Large intestine (tissue), 3 donors: ENCODE results near the gene PUDP. TPM values are rescaled to one million over a fixed set of nuclear protein-coding genes. Genes with fewer than 3 reads are reported as not detected.
A peak's percentile ranks its signal among the peaks of the same experiment; 100 is the strongest.
"Not testable (repeated sequence)": the region's sequence is repeated elsewhere in the genome, so short reads cannot be mapped to it uniquely, and the experiment has no call there.

Experiments
- DNase-seq, 2 donors: peaks; one replicate each; pipeline versions ENCODE4 v3.0.0 to v3.0.0-alpha.2; 2013
- H3K27ac ChIP-seq: one replicate; pipeline ENCODE4 v1.5.1; 2013; ENCODE audit warnings: low read length
- H3K27me3 ChIP-seq: 2 replicates; pipeline ENCODE4 v1.6.1; 2013; ENCODE audit warnings: low read length; ENCODE audit not compliant: control insufficient read depth, insufficient read depth
- H3K36me3 ChIP-seq: 2 replicates; pipeline ENCODE4 v1.6.1; 2013; ENCODE audit warnings: low read length; ENCODE audit not compliant: control insufficient read depth, insufficient read depth
- H3K4me1 ChIP-seq: one replicate; pipeline ENCODE4 v1.6.1; 2013; ENCODE audit warnings: low read length; ENCODE audit not compliant: control insufficient read depth, insufficient read depth
- H3K4me3 ChIP-seq: one replicate; pipeline ENCODE4 v1.5.1; 2013; ENCODE audit warnings: low read length
- H3K9me3 ChIP-seq: one replicate; pipeline ENCODE4 v1.6.1; 2013; ENCODE audit warnings: mild to moderate bottlenecking, low read depth, low read length, moderate library complexity; ENCODE audit not compliant: control insufficient read depth
- WGBS: methylation state at CpG from one replicate; pipeline ENCODE4 v1.1.5; 2013; ENCODE audit warnings: low lambda C conversion rate; ENCODE audit not compliant: insufficient coverage; 5-methylcytosine and 5-hydroxymethylcytosine counted together
- polyA plus RNA-seq: library from polyadenylated mRNA; unstranded; fragments of 120-200 nt; gene quantifications from one replicate; pipeline ENCODE4 v1.2.1, GENCODE V29; 2013

The PUDP gene
- polyA plus RNA-seq, 1 donor = 25.9 TPM

DNA sequence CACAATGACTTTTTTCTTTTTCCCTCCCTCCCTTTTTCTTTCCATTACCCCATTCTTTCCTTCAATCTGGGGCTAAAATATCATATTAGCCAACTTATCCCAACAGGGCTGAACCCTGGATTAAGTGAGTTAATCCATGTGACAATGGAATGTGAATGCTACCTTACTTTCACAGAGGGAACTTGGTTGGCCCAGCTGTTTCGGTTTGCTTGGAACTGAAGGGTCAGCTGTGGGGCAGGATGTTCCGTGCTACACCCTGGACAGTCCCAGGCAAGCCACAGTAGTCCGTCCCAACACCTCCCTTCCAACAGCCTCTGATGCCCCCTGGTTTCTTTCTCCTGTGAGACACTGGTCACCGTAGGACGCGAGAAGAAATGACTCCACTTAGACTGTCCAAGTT lies 95.4 kb downstream of the PUDP start:
- peaks cover 7% of the 10 kb centered on the region for H3K36me3 ChIP-seq
- no peaks in the 10 kb centered on the region for H3K27me3 ChIP-seq
- peaks cover 6% of the 10 kb centered on the region for H3K4me1 ChIP-seq
- no peak for DNase-seq
- no peak overlapping the region for H3K27ac ChIP-seq
- WGBS = no CpG with 5 or more reads among the region's 6 CpGs
- no peaks in the 10 kb centered on the region for H3K9me3 ChIP-seq
- H3K4me3 ChIP-seq = no peak overlapping the region

DNA sequence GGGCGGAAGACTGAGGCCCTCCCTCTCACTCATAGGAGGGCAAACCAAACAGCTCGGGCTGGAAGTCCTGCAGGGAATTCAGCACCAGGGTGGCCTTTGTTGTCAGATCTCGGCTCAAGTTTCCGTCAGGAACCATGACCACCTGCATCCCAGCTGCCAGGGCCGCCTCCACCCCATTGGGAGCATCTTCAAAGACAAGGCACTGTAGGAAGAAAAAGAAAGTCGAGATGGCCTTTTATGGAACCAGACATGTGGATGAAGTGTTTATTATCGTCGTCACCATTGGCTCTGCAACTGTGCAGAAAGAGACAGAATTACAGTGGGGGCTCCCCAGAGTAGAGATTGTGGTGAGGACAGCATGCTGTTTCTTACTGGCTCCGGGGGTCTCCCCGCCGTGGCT lies 97.7 kb downstream of the PUDP start:
- Histone ChIP-seq H3K36me3 (peaks cover 3% of the 10 kb centered on the region), H3K4me3 (no peak overlapping the region), H3K9me3 (no peaks in the 10 kb centered on the region), H3K27me3 (no peaks in the 10 kb centered on the region), H3K4me1 (peaks cover 5% of the 10 kb centered on the region), H3K27ac (no peak overlapping the region)
- no peak for DNase-seq
- WGBS = 80% methylated on average over 2 of the region's 11 CpGs

DNA sequence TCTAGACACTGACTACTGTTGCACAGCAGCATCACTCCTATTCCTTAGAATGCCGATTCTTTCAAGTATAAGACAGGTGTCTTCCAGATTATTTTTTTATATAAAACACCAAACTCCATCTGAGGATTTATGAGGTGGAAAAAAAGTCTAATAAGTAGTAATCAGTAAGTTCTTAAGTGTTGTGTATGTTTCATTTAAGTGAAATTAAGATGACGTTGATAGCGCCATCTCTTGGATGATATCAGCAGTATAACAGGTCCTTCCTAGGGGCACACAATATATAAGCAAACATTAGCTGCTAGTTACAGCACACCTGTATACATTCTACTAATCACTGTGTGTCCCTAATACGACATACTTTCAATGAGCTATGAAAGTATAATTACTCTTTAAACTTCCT lies 100.0 kb downstream of the PUDP start:
- no peak overlapping the region for H3K27ac ChIP-seq
- peaks cover 3% of the 10 kb centered on the region for H3K36me3 ChIP-seq
- no CpG with 5 or more reads among the region's 4 CpGs for WGBS
- no peaks in the 10 kb centered on the region for H3K9me3 ChIP-seq
- DNase-seq = no peak
- no peaks in the 10 kb centered on the region for H3K27me3 ChIP-seq
- no peak overlapping the region for H3K4me3 ChIP-seq
- peaks cover 6% of the 10 kb centered on the region for H3K4me1 ChIP-seq

DNA sequence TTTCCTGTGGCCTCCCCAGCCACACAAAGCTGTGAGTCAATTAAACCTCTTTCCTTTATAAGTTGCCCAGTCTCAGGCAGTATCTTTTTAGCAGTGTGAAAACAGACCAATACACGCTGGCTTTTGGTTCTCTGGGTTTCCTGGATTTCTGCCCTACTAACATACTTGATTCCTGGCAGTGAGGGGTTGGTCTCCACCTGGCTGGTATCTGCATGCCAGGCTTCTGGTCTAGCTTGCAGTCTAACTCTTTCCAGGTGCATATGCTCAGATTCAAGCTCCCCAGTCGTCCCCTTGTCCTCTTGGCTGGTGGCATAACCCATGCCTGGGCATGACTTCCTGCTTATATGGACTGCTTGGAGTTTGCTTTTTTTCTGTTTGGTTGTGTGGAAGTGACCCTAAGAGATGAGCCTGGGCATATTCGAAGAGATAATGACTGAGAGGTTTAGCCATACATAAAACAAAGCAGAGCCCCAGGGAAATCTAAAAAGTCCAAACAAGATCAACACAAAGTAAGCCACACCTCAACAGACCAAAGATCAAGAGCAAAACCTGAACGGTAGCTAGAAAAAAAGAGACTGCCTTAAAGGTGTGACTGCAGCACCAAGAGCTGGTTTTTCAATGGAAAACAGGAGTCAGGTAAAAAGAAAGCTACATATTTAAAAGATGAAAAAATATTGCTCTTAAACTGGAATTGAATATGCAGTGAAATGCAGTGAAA lies 102.6 kb downstream of the PUDP start:
- WGBS = no CpG with 5 or more reads among the region's 4 CpGs
- peaks cover 3% of the 10 kb centered on the region for H3K36me3 ChIP-seq
- DNase-seq = peak in 1 of 2 donors; percentile 37
- H3K4me3 ChIP-seq = no peak overlapping the region
- H3K27ac ChIP-seq = peak overlapping the region; percentile 23
- no peaks in the 10 kb centered on the region for H3K9me3 ChIP-seq
- H3K27me3 ChIP-seq = no peaks in the 10 kb centered on the region
- H3K4me1 ChIP-seq = peaks cover 6% of the 10 kb centered on the region

DNA sequence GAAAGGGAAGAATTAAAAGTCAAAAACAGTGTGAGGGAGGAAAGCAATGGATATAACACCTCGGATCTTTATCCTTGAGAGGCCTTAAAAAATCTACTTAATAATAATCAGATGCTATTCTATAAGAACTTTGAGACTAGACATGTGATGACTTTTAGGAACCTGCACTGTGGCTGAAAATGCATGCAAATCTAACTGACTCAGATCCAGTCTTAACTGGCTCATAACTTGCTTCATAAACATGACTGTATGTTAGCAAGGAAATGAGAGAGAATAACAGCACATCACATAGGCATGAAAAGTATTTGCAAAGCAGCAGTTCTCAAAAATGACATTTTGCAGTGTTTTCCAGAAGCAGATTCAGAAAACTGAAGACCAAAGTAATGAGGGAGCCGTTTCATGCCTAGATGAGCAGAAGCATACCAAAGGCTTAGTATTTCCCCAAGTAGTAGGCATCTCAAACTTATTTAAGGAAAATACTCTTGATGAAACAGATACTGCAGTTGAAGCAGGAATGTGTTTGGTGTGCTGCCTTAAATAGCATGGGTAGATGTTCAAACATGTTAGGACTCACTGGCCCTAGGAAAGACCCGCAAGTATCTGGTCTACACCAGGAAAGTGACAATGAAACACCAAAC lies 104.0 kb downstream of the PUDP start:
- not testable (repeated sequence) for H3K9me3 ChIP-seq, H3K36me3 ChIP-seq, DNase-seq, H3K27ac ChIP-seq, H3K4me3 ChIP-seq, H3K27me3 ChIP-seq, H3K4me1 ChIP-seq
- WGBS = no CpG with 5 or more reads among the region's 3 CpGs

DNA sequence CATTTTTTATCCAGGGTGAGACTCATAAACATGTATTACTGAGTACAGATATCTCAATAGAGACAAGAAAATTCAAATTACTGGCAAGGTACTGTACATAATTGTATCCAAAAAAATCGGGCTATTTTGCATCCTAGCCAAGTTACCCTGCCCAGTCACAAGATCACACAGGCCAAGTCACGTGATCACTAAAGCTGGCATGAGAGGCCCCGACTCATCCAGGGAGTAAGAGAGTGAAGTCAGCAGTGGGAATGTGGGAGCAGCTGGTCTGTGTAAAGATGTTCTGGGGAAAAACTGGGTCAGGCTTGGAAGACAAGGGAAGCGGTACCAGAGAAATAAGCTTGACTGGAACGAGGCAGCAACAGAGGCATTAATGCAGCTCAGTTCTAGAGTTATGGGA lies 119.7 kb downstream of the PUDP start:
- no CpG with 5 or more reads among the region's 5 CpGs for WGBS
- Histone ChIP-seq H3K27me3 (no peaks in the 10 kb centered on the region), H3K36me3 (no peaks in the 10 kb centered on the region)

DNA sequence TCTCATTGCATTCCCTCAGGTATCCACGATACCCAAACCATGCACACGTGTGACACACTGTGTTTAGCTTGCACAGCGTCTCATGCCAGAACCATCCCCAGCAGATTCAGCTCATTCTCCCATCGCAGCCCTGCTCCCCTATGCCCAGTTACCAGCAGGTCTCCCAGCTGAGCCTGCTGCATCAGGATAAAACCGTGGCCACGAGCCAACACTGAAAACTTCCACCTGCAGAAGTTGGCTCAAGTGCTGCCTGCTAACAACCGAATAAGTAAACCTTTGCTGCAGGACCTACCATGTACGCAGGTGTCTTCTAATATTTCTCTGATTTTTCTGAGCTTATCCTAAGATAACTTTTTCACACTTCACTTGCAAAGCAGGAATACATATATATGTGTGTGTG lies 120.9 kb downstream of the PUDP start:
- no peaks in the 10 kb centered on the region for H3K27me3 ChIP-seq
- H3K4me3 ChIP-seq = no peak overlapping the region
- no peaks in the 10 kb centered on the region for H3K36me3 ChIP-seq
- H3K9me3 ChIP-seq = no peaks in the 10 kb centered on the region
- no CpG with 5 or more reads among the region's 8 CpGs for WGBS
- H3K4me1 ChIP-seq = no peaks in the 10 kb centered on the region
- no peak for DNase-seq
- no peak overlapping the region for H3K27ac ChIP-seq

More for the DNA sequence above, 119.7 kb downstream of the PUDP start:
- Histone ChIP-seq H3K4me3 (no peak overlapping the region), H3K4me1 (no peaks in the 10 kb centered on the region), H3K27ac (no peak overlapping the region), H3K9me3 (no peaks in the 10 kb centered on the region)
- no peak for DNase-seq

DNA sequence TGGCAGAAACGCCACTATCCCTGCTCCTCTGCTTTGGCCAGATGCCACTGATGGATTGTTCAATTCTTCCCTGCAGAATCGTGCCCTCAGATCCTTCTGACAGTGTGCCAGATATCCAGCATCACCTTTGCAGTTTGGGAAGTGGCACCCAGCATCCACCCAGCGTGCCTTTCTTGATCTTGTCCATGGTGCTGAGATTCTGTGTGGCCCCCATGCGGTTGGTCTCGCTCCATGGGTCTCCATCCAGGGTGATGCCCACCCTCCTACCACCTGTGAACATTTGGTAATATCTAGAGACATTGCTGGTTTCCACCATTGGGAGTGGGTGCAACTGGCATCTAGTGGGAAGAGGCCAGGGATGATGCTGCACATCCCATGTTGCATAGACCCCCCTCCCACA lies 121.6 kb downstream of the PUDP start:
- H3K36me3 ChIP-seq, H3K4me1 ChIP-seq, DNase-seq, H3K9me3 ChIP-seq, H3K4me3 ChIP-seq, H3K27ac ChIP-seq, H3K27me3 ChIP-seq: not testable (repeated sequence)
- no CpG with 5 or more reads among the region's 5 CpGs for WGBS

DNA sequence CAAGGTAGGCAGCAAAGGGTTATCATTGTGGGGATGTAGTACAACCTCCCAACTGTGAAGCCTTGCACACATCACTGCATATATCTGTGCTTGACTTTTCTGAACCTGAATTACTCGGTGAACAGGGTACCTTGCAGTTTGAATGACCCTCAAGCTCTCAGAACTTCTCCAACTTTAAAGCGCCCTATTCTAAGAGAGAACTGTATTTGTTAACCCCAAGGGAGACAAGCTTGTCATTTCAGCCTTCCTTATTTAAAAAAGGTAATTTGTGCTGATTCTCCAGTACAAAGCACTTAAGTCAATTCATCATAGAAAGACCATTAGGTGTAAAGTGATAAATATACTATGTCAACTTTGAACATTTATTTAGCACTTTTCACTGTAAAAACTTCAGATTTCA lies 122.5 kb downstream of the PUDP start:
- no peak overlapping the region for H3K4me3 ChIP-seq
- no peaks in the 10 kb centered on the region for H3K9me3 ChIP-seq
- no CpG with 5 or more reads among the region's 2 CpGs for WGBS
- H3K36me3 ChIP-seq = no peaks in the 10 kb centered on the region
- H3K27ac ChIP-seq = no peak overlapping the region
- H3K4me1 ChIP-seq = no peaks in the 10 kb centered on the region
- no peak for DNase-seq
- H3K27me3 ChIP-seq = no peaks in the 10 kb centered on the region

DNA sequence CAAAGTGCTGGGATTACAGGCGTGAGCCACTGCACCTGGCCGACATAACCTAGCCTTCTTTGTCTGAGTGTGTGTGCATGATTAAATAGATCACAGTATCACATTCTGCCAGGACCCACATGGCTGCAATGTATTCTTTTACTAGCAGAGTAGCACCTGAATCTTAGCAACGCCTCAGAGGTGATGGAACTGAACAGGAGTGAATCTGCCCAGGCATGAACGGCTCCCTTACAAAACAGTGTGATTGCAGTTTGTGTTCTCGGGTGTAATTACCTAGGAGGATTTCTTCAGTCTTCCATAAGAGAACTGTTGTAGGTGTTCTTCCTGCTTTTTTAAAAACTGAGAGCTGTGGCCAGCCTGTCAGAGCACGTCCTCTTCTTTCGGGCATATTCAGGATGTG lies 123.1 kb downstream of the PUDP start:
- no CpG with 5 or more reads among the region's 7 CpGs for WGBS
- DNase-seq = no peak
- H3K4me3 ChIP-seq = no peak overlapping the region
- H3K36me3 ChIP-seq = no peaks in the 10 kb centered on the region
- H3K27me3 ChIP-seq = no peaks in the 10 kb centered on the region
- H3K4me1 ChIP-seq = no peaks in the 10 kb centered on the region
- H3K9me3 ChIP-seq = no peaks in the 10 kb centered on the region
- H3K27ac ChIP-seq = no peak overlapping the region

DNA sequence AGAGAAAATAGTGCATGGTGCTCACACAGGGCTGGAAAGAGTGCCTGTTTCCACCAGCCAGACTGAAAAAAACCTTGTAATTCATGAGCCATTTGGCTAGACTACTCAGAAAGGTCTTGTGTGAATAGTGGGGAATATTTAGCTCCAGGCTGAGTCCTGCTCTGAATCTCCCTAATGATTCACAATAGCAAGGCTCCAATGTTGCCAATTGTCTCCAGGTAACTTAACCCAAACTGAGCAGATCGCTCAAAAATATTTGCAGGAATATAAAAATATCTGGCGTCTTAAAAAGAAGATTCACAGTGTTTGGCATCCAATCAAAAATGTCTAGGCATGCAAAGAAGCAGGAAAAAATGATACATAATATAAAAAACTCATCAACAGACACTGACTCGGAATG lies 125.0 kb downstream of the PUDP start:
- not testable (repeated sequence) for H3K27ac ChIP-seq, H3K4me1 ChIP-seq, H3K36me3 ChIP-seq, DNase-seq, H3K9me3 ChIP-seq, H3K27me3 ChIP-seq, H3K4me3 ChIP-seq
- no CpG with 5 or more reads among the region's 3 CpGs for WGBS
